GM19238 (cell line): Measurements from ENCODE around the gene PODNL1.
"Not testable (repeated sequence)": the region's sequence is repeated elsewhere in the genome, so short reads cannot be mapped to it uniquely, and the experiment has no call there.

Experiments
- DNase-seq: peaks from one replicate; pipeline ENCODE4 v3.0.0; 2011; ENCODE audit warnings: low spot score; ENCODE audit not compliant: insufficient read length

PODNL1 gene

DNA sequence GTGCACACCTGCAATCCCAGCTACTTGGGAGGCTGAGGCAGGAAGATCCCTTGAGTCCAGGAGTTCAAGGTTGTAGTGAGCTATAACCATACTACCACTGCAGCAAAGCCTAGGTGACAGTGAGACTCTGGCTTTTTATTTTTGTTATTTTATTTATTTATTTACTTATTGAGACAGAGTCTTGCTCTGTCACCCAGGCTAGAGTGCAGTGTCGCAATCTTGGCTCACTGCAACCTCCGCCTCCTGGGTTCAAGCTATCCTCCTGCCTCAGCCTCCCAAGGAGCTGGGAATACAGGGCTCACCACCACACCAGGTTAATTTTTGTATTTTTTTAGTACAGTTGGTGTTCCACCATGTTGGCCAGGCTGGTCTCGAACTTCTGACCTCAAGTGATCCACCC is 35.3 kb upstream of the PODNL1 start:
- DNase-seq: not testable (repeated sequence)

DNA sequence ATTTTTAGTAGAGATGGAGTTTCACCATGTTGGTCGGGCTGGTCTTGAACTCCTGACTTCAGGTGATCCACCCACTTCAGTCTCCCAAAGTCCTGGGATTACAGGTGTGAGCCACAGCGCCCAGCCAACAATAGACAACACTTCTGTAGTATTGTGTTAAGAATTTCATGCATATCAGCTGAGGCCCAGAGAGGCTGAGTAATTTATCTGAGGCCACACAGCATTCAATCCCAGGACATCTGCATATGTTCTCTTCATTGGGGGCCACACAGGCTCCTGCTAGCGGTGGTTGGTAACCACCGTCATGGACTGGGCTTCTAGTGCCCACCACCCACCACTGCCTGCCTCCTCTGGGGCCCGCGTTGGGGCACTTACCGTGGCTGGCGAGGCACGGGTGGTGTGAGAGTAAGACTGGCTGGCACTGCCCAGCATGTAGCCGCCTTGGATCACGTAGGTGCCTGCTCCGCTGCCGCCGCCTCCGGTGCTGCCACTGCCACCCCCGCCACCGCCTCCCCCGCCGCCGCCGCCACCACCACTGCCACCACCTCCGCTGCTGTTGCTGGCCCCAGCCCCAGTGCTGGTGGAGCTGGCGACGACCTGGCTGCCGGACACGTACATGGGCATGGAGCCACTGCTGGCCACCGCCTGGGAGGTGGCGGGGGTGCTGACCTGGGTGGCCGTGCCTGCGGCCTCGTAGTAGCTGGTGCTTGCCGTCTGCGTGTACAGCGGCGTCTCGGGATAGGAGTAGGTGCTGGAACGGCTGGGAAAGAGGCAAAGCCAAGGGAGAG is 34.3 kb upstream of the PODNL1 start:
- no peak for DNase-seq

DNA sequence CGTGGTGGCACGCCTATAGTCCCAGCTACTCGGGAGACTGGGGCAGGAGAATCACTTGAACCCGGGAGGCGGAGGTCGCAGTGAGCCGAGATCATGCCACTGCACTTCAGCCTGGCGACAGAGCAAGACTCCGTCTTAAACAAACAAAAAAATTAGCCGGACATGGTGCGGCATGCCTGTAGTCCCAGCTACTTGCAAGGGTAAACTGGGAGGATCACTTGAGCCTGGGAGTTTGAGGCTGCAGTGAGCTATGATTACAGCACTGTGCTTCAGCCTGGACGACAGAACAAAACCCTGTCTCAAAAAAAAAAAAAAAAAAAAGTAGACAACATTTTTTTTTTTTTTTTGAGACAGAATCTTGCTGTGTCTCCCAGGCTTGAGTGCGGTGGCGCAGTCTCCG is 33.7 kb upstream of the PODNL1 start:
- DNase-seq: not testable (repeated sequence)

DNA sequence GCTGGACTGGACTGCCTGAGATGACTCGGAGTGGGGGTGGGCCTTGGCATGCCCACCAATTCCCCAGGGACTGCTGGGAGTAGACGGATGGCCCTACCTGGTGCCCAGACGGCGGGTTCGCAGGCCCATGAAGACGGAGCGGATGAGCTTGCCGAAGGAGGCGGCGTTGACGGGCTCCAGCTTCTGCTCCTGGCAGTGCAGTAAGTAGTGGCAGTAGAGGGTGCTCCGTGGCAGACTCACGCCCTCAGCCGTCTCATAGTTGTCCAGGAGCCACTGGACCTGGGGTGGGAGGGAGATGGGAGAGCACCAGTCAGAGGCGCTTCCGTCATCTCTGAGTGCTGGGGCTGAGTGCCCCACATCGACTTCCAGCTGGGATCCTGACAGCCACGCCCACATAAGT is 31.7 kb upstream of the PODNL1 start:
- no peak for DNase-seq

DNA sequence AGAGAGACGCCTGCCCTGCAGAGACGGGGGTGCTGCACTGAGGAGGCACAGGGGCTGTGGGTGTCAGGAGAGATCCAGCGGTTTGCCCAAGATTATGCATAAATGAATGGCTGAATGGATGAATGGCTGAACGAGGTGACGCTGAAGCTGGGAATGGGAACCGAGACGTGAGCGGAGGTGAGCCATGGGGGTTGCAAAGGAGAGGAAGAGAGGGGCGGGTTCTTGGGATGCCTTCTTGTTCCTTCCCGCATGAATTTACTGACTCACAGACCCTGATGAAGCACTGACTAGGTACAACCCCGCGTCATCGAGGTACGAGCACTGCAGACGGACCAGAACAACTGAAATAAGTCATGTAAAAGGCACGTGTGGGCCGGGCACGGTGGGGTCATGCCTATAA is 30.8 kb upstream of the PODNL1 start:
- DNase-seq: no peak

DNA sequence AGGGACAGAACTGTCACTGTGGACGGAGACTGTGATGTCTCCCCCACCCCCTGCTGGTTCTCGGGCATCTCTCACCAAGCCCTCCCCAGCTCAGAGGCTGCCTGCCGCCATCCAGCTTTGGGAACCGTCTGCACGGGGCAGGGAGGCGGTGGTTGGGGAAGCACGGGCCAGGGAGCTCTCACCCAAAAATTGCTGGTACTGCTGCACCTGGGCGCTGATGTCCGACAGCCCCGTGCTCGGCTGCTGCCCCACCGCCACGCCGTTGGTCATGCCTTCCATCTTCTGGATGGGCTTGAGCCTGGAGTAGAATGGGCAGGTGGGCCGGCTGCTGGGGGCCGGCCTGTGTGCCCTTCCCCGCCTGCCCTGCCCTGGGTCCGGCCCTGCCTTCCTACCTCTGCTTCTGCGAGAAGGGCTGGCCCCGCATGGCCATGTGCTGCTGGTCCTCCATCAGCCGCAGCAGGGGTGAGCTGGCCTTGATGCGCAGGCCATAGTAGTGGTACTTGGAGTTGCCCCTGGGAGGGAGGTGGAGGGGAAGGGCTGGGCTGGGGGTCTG is 30.2 kb upstream of the PODNL1 start:
- DNase-seq: no peak

DNA sequence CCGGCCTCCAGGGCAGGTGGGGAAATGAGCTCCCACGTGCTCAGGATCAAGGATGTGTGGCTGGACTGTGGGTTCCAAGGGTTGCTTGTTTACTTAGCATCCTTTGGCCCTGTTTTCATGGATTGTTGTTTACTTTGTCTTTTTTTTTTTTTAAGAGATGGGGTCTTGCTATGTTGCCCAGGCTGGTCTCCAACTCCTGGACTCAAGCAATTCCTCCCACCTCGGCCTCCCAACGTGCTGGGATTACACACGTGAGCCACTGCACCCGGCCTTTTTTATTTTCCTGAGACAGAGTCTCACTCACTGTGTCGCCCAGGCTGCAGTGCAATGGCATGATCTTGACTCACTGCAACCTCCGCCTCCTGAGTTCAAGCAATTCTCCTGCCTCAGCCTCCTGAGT is 29.0 kb upstream of the PODNL1 start:
- not testable (repeated sequence) for DNase-seq

DNA sequence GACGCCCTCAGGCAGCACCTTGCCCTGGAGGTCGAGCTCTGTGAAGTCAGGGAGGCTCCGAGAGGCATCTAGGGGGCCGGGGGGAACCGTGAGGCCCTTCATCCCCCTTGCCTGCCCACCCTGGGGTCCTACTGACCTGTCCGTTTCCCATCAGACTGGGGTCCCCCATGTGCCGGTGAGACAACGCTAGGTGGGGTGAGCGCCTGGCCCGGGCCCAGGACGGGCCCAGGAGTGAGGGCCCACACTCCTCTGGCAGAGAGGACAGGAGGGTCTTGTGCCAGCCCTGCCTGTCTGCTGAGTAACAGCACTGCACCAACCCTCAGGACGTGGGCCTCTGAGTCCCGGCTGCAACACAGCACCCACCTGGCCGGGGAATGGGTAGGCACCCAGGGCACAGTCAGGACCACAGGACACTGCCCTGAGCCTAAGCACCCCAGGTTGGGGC is 28.5 kb upstream of the PODNL1 start:
- no peak for DNase-seq

DNA sequence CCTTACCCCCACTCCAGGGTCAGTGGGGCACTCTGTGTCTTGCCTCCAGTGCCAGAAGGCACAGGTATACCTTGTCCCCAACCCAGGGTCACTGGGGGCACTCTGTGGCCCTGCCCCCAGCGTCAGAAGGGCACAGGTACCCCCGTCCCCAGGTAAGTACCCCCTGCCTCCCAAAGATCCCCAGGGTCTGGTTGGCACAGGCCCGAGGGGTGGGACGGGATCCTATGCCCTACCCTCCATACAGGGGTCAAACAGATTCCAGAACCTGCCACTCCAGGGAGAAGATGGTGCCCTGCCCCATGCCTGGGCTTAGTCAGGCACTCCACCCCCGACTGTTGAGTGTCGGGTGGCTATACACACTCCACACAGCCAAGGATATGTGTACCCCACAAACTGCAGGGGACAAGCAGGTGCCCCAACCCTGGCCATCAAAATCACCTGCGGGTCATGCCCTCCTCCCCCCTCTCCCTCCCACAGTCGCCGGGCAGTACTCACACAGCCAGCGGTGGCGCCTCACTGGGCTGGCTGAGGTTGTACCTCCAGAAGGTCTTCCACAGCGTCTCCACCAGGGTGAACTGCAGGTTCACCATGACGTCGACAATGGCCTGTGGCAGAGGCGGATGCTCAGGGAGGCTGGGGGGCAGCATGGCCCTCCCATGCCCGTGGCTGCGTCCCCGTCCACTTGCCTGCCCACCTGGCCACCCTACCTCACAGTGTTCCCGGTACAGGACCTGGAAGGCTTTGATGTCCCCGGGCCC is 27.9 kb upstream of the PODNL1 start:
- DNase-seq: no peak

DNA sequence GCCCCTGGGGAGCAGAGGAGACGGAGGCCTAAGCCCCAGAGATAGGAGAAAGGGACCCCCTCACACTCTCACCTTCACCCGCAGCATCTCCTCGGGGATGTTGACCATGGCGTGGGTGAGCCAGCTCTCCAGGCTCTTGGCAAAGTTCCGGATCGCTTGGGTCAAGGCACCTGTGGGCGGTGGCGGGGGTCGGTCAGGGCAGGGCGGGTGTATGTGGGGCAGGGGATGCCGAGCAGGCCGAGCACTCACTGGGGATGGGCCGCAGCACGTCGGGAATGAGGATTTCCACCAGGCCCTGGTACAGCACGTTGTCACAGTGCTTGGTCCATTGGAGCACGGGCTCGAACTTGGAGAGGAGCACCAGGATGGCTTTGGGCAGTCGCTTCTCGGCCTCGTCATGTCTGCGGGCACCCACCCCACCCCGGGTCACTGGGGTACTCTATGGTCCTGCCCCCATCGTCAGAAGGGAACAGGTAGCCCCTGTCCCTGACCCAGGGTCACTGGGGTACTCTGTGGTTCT is 27.2 kb upstream of the PODNL1 start:
- DNase-seq: no peak

DNA sequence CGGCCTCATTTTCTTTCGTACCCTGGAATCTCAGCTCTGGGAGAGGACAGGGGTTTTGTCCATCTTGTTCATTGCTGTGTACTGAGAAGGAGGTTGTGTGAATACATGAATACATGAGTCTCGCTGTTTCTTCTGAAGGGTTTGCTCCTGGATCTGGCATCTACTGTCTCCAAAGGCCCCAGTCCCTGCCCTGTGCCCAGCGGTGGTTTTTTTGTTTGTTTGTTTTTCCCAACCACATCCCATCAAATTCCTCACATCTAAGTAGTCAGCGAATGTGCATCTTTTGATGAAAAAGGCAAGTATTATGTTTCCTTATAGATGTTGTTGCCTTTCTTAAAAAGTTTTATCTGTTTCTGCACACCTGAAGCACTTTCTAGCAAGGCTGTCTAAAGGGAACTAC is 26.6 kb upstream of the PODNL1 start:
- no peak for DNase-seq

DNA sequence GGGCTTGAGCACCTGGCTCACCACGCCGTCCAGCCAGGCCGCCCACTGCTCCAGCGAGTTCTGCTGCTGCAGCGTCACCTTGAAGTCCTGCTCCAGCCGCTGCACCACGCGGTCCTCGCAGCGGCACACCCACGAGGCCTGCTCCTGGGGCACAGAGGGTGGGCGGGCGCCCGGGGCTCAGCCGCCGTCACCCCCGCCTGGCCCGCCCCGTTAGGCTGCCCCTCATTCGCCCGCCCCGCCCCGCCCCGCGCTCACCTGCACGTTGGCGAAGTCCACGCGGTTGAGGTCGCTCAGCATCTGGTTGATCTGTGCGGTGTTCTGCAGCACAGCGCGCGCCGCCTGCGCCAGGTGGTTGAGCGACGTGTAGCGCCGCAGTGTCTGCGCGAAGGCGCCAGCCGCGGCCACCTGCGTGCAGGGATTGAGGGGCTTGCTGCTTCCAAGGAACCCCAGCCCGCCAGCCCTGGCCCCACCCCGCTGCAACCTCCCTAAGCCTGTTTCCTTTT is 25.4 kb upstream of the PODNL1 start:
- DNase-seq: no peak

DNA sequence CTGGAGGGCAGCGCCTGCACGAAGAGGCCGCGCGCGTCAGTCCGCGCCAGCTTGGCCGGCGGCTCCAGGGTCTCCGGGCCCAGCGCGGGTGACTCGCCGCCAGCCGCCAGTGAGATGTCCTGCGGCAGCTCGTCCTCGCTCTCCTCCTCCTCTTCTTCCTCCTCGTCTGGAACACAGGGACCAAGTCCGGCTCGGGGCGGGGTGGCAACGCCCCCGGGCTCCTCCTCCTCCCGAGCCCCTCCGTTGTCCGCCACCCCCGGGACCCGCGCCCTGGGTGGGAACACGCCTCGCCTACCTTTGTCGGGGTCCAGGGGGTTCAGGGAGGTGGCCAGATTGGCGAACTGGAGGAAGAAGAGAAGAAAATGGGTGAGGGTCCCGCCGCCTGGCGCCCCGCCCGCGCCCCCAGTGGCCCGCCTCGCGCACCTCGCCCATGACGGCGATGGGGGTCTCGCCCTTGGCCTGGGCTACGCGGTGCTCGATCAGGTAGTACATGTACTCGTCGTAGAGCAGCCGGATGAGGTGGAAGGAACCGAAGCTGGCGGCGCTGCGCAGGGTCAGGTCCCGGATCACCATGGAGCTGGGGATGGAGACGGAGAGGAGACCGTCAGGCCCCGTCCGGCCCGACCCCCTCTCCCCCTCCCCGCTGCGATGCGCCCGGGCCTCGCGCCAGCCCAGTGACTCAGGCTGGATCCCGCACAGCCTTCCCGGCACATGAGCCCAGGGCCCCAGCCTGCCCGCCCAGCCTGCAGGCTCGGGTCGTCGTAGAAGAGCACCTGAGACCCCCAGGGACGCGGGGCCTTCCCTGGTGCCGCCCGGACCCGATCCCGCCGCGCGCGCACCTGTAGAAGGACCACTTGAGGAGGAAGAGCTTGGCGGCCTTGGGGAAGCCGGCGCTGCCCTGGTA is 24.7 kb upstream of the PODNL1 start:
- no peak for DNase-seq

DNA sequence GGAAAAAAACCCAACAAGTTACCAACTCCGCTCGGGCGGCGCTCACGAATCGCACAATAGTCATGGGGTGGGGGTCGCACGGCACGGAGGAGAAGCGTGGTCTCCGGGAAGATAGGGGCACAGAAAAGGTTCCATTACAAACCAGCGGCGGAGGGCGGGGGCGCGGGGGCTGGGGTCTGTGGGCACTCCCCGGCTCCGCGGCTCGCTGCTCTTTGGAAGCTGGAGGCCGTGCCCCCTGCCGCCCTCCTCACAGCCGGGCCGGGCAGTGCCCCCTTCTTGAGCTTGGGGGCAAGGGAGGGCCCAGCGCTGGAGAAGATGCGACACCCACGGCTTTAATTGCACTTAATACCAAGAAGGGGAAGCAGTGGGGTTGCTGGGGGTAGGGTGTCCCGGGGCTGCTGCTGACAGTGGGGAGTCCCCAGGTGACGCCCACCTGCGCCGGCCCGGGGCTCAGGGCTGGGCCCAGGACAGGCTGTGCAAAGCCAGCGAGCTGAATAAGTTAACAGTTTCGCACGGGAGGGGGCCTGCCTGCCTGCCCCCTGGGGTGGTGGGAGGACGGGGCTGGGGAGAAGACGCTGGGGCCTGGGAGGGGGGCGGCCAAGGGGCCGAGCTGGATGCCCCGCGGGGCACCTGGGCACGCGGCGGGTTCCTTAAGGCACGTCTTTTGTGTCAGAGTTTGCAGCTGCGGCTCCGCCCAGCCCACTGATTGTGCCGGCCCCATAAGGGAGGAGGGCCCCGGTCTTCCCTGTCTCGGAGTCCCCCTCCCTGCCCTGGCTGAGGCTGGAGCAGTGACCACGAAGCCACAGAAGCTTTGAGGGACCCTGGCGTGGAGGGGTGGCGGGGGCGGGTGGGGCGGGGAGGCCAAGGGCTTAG is 23.8 kb upstream of the PODNL1 start:
- DNase-seq: no peak

DNA sequence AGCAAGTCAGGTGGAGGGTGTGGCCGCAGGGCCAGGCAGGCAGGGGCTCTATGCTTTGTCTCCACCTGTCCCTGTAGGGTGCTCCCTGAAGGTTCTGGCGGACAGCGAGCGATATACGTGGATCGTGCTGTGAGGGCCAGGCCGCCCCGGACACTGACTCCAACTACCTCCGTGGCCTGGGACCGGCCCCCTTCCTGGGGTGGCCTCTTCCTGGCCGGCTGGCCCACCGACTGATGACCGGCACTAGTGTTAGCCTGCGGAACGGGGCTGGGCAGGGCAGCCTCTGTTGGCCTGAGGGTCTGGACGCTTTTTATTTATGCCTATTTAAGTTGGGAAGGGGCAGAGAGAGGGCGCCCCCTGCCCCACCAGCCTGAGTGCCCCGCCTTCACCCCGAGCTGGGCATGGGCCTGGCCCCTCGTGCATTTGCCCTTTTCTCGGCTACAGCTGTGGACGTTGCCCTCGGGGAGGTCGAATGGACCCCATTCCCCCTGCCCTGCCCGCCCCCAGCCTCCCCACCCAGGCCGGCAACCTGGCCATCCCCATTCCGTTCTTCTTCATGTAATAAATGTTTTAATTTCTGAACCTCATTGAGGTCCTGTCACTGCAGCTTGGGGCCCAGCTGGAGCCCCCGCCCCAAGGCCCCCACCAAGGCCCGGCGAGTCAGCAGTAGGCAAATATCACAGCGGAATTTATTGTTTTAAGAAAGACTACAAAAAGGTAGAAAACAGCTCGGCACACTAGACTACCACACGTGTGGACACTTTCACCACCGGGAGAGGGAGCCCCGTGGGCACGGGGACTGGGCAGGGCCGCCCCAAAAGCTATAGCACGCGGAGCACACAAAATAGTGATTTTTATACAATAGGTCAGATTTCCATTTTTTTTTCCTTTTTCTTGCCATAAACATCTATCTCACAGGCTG is 22.9 kb upstream of the PODNL1 start:
- no peak for DNase-seq

DNA sequence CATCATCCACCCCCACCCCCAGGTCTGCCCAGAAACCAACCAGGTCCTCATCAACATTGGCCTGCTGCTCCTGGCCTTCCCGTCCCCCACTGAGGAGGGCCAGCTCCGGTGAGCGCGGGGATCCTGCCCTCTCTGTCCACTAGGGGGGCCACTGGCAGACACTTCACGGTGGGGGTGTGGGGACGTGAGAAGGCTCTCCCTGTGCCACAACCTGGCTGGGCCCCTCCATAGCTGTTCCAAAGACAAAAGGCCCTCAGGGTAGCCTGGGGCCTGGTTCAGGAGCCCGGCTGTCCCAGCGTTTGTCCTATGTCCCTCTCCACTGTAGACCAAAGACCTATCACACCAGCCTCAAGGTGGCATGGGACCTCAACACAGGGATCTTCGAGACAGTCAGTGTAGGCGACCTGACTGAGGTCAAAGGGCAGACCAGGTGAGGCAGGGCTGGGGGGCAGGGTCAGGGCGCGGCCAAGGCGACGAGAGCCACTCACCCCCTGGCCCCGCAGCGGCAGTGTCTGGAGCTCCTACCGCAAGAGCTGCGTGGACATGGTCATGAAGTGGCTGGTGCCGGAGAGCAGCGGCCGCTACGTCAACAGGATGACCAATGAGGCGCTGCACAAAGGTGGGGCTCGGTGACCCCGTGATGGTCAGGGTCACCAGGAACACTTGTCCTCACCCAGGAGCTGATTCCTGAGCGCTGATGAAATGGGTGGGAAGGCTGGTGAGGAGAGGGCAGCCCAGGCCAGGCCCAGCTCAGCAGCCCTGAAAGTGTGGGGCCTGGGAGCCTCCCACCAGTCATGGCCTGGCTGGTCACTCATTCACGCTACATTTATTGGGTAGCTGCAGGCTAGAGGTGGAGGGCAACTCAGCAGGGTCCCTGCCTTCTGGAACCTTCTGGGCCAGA is 22.0 kb upstream of the PODNL1 start:
- DNase-seq: no peak

DNA sequence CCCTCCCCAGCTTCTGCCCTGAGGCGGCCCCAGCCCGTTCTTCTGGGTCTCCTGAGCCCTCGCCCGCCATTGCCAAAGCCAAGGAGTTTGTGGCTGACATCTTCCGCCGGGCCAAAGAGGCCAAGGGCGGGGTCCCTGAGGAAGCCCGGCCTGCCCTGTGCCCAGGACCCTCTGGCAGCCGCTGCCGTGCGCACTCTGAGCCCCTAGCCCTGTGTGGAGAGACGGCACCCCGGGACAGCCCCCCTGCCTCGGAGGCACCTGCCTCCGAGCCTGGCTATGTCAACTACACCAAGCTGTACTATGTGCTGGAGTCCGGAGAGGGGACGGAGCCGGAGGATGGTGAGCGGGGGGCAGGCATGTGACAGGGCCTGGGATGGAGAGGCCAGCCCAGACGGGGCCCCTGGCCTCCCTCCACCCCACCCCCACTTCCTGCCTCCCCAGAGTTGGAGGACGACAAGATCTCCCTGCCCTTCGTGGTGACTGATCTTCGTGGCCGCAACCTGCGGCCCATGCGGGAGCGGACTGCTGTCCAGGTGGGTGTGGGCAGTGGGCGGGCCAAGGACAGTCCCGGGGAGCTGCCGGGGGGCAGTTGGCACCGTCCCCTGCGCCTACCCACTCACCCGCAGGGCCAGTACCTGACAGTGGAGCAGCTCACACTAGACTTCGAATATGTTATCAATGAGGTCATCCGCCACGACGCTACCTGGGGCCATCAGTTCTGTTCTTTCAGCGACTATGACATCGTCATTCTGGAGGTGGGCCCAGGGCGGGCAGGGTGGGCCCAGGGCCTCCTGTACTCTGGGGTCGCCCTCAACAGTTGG is 21.1 kb upstream of the PODNL1 start:
- no peak for DNase-seq
